OCI-LY7 (cell line): ENCODE measurements around the gene LTBP4.

ENCODE experiments used
- EZH2phosphoT487 ChIP-seq: fragments of 200-600 bp; sonication (generic); IDR thresholded peaks from 2 replicates; pipeline ENCODE4 v1.6.1; 2018; ENCODE audit warnings: low read depth, borderline replicate concordance, mild to moderate bottlenecking, mixed run types, antibody characterized with exemption, low read length, moderate library complexity, mixed read lengths
- TF ChIP-seq, protein P1 (sequence below): fragments of 200-600 bp; sonication (generic); conservative IDR thresholded peaks from 2 replicates; pipeline ENCODE4 v1.5.1; 2014; ENCODE audit warnings: mild to moderate bottlenecking, antibody characterized with exemption, low read length, moderate library complexity, mixed read lengths

DNA sequence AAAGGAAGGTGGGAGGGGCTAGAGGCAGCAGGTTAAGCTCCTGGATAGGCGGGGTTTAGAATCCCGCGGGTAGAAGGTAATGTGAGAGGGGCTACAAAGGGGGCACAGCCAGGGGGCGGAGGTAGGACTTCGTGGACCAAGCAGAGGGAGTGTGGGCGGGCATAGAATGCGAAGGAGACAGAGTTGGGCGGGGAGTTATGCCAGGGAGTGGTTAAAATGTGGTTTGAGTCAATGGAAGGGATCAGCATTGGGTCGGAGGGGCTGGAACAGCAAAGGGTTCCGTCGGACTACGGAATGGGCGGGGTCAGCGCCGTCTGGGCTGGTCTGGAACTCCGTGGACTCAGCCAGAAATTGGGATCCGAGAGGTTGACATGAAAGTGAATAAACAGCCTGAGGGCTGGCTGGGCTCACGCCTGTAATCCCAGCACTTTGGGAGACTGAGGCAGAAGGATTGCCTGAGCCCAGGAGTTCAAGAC is 3.0 kb downstream of the LTBP4 start:
- TF ChIP-seq, protein P1, sequence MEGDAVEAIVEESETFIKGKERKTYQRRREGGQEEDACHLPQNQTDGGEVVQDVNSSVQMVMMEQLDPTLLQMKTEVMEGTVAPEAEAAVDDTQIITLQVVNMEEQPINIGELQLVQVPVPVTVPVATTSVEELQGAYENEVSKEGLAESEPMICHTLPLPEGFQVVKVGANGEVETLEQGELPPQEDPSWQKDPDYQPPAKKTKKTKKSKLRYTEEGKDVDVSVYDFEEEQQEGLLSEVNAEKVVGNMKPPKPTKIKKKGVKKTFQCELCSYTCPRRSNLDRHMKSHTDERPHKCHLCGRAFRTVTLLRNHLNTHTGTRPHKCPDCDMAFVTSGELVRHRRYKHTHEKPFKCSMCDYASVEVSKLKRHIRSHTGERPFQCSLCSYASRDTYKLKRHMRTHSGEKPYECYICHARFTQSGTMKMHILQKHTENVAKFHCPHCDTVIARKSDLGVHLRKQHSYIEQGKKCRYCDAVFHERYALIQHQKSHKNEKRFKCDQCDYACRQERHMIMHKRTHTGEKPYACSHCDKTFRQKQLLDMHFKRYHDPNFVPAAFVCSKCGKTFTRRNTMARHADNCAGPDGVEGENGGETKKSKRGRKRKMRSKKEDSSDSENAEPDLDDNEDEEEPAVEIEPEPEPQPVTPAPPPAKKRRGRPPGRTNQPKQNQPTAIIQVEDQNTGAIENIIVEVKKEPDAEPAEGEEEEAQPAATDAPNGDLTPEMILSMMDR = no peak
- no peak for TF ChIP-seq EZH2phosphoT487
